Left ventricle myocardium inferior (tissue), 1 donor: ENCODE data around the gene ABCB1. TPM values are rescaled to one million over a fixed set of nuclear protein-coding genes. Genes with fewer than 3 reads are reported as not detected.
A peak's percentile ranks its signal among the peaks of the same experiment; 100 is the strongest.

Source experiments
- DNase-seq: peaks from one replicate; pipeline ENCODE4 v3.0.0-alpha.2; 2020
- H3K27ac ChIP-seq: fragments of 200-600 bp; replicated peaks from 2 replicates; pipeline ENCODE4 v1.8.0; 2021
- H3K27me3 ChIP-seq: fragments of 200-600 bp; 2 replicates; pipeline ENCODE4 v1.8.0; 2021; ENCODE audit warnings: low read depth
- H3K36me3 ChIP-seq: fragments of 200-600 bp; 2 replicates; pipeline ENCODE4 v1.8.0; 2021
- H3K4me1 ChIP-seq: fragments of 200-600 bp; 2 replicates; pipeline ENCODE4 v1.8.0; 2021
- H3K4me3 ChIP-seq: fragments of 200-600 bp; 2 replicates; pipeline ENCODE4 v1.8.0; 2021; ENCODE audit warnings: mild to moderate bottlenecking, moderate library complexity
- H3K9me3 ChIP-seq: fragments of 200-600 bp; replicated peaks from 2 replicates; pipeline ENCODE4 v1.8.0; 2021
- CTCF ChIP-seq: fragments of 200-600 bp; IDR thresholded peaks from 2 replicates; pipeline ENCODE4 v1.8.0; 2021; ENCODE audit warnings: antibody characterized with exemption, mild to moderate bottlenecking, borderline replicate concordance
- intact Hi-C: fragments of 100-400 bp; cut with micrococcal nuclease; formaldehyde crosslinking; loops from one replicate; pipeline ENCODE4 v1.11.0; 2022
- long read RNA-seq: library from polyadenylated mRNA; unstranded; transcript quantifications from one replicate; pipeline ENCODE4 v2.0.0, GENCODE V29; 2021
- total RNA-seq: library from RNA; stranded (reverse); fragmentation: NEBNext Ultra II Directional; extraction: Animal tissue kit (Norgen Biotek cat#: 25700); gene quantifications from one replicate; pipeline ENCODE4 v1.2.1, GENCODE V29; 2021
- donor health status: DM: no; HTN: yes; CAD: no; lungs with severe emphysema.

Gene ABCB1
- total RNA-seq = 1.0 TPM
- long read RNA-seq, full-length matches to known transcripts = 1 of 1 reads
- long read RNA-seq, partial matches to known transcripts = 0 of 1 reads
- long read RNA-seq, other reads (novel, unspliced or antisense) = 0 of 1 reads

- peak within 1 kb of the TSS; percentile 69 for H3K4me3 ChIP-seq
- H3K27me3 ChIP-seq = peaks cover 60% of the 10 kb centered on the region
- peaks cover 16% of the 10 kb centered on the region for H3K4me1 ChIP-seq
- peak; percentile 33 for DNase-seq
- intact Hi-C loops = no loop called here
- H3K27ac ChIP-seq = peak within 1 kb of the TSS; percentile 66
- H3K36me3 ChIP-seq = no peaks in the 10 kb centered on the region
- no peak for TF ChIP-seq CTCF
- no peaks in the 10 kb centered on the region for H3K9me3 ChIP-seq
Observed at GRCh38 chr7:87600130-87601124, at the start of gene ABCB1. TSS of gene ABCB1 (minus strand) at chr7:87600884. CDS start at chr7:87600184, 700 bp downstream.

GRCh38 chr7:87648316-87648715 is 47.6 kb upstream of the ABCB1 start:
- Histone ChIP-seq H3K36me3 (no peaks in the 10 kb centered on the region), H3K4me3 (no peak overlapping the region), H3K27me3 (no peaks in the 10 kb centered on the region), H3K4me1 (no peaks in the 10 kb centered on the region), H3K9me3 (no peaks in the 10 kb centered on the region), H3K27ac (no peak overlapping the region)
- DNase-seq = no peak
- TF ChIP-seq CTCF = no peak
- intact Hi-C loops = no loop called here

GRCh38 chr7:87645446-87645845 is 44.8 kb upstream of the ABCB1 start:
- H3K4me1 ChIP-seq = no peaks in the 10 kb centered on the region
- H3K27ac ChIP-seq = no peak overlapping the region
- intact Hi-C loops = no loop called here
- no peaks in the 10 kb centered on the region for H3K9me3 ChIP-seq
- H3K36me3 ChIP-seq = no peaks in the 10 kb centered on the region
- no peak for TF ChIP-seq CTCF
- DNase-seq = no peak
- H3K4me3 ChIP-seq = no peak overlapping the region
- H3K27me3 ChIP-seq = no peaks in the 10 kb centered on the region

- H3K27me3 ChIP-seq = no peaks in the 10 kb centered on the region
- intact Hi-C loops = no loop called here
- H3K27ac ChIP-seq = no peak overlapping the region
- H3K4me3 ChIP-seq = no peak overlapping the region
- no peak for TF ChIP-seq CTCF
- DNase-seq = no peak
- no peaks in the 10 kb centered on the region for H3K4me1 ChIP-seq
- H3K9me3 ChIP-seq = peaks cover 7% of the 10 kb centered on the region
- no peaks in the 10 kb centered on the region for H3K36me3 ChIP-seq
Observed at GRCh38 chr7:87635921-87636320, 35.2 kb upstream of the ABCB1 start.

- no peak for TF ChIP-seq CTCF
- no peaks in the 10 kb centered on the region for H3K36me3 ChIP-seq
- peaks cover 19% of the 10 kb centered on the region for H3K4me1 ChIP-seq
- intact Hi-C loops = no loop called here
- H3K27me3 ChIP-seq = peaks cover 7% of the 10 kb centered on the region
- H3K4me3 ChIP-seq = peak overlapping the region; percentile 75
- H3K9me3 ChIP-seq = no peaks in the 10 kb centered on the region
- peak overlapping the region; percentile 61 for H3K27ac ChIP-seq
- no peak for DNase-seq
Observed at GRCh38 chr7:87628780-87629569, 28.3 kb upstream of the ABCB1 start.
